Calu3 (cell line): ENCODE data around the gene CSF1R. TPM values are rescaled to one million over a fixed set of nuclear protein-coding genes. Genes with fewer than 3 reads are reported as not detected.

Source experiments
- BruUV-seq: library from RNA; stranded (reverse); fragments of 400-500 nt; replicated peaks from 2 replicates; lab custom pipeline; 2021; lab: Mats Ljungman, UMichigan
- CTCF ChIA-PET: fragments of 300-600 bp; sonication (Branson Sonifier 250); formaldehyde crosslinking; loops from one replicate; lab custom pipeline; 2022; ENCODE audit warnings: antibody characterized with exemption; lab: Charles Lee
- DNase-seq: peaks from one replicate; pipeline ENCODE4 v3.0.0; 2022
- H3K27ac Mint-ChIP-seq: one replicate; pipeline ENCODE4 v1.8.0; 2022; ENCODE audit warnings: mixed read lengths; ENCODE audit not compliant: unreplicated experiment
- H3K27me3 Mint-ChIP-seq: one replicate; pipeline ENCODE4 v1.8.0; 2022; ENCODE audit warnings: mixed read lengths; ENCODE audit not compliant: unreplicated experiment
- H3K36me3 Mint-ChIP-seq: one replicate; pipeline ENCODE4 v1.8.0; 2022; ENCODE audit warnings: mild to moderate bottlenecking, moderate library complexity, mixed read lengths; ENCODE audit not compliant: insufficient read depth, unreplicated experiment
- H3K4me1 Mint-ChIP-seq: one replicate; pipeline ENCODE4 v1.8.0; 2022; ENCODE audit warnings: mild to moderate bottlenecking, low read depth, mixed read lengths; ENCODE audit not compliant: unreplicated experiment
- H3K4me3 Mint-ChIP-seq: one replicate; pipeline ENCODE4 v1.8.0; 2022; ENCODE audit warnings: mild to moderate bottlenecking, low read depth, moderate library complexity, mixed read lengths; ENCODE audit not compliant: unreplicated experiment
- H3K9me3 Mint-ChIP-seq: one replicate; pipeline ENCODE4 v1.8.0; 2022; ENCODE audit warnings: low read depth, mixed read lengths; ENCODE audit not compliant: unreplicated experiment
- CTCF ChIP-seq: fragments of 200-600 bp; IDR thresholded peaks from one replicate; pipeline ENCODE4 v1.8.0; 2022; ENCODE audit warnings: antibody characterized with exemption; ENCODE audit not compliant: unreplicated experiment
- intact Hi-C: fragments of 100-400 bp; cut with micrococcal nuclease; formaldehyde crosslinking; loops from one replicate; pipeline ENCODE4 v1.10.0; 2022; ENCODE audit not compliant: unreplicated experiment
- total RNA-seq: library from RNA; stranded (reverse); gene quantifications from 2 replicates; pipeline ENCODE4 v1.2.3, GENCODE V29; 2022

The CSF1R gene
- total RNA-seq, 1 experiment from 2014 or later, result not detected

DNA sequence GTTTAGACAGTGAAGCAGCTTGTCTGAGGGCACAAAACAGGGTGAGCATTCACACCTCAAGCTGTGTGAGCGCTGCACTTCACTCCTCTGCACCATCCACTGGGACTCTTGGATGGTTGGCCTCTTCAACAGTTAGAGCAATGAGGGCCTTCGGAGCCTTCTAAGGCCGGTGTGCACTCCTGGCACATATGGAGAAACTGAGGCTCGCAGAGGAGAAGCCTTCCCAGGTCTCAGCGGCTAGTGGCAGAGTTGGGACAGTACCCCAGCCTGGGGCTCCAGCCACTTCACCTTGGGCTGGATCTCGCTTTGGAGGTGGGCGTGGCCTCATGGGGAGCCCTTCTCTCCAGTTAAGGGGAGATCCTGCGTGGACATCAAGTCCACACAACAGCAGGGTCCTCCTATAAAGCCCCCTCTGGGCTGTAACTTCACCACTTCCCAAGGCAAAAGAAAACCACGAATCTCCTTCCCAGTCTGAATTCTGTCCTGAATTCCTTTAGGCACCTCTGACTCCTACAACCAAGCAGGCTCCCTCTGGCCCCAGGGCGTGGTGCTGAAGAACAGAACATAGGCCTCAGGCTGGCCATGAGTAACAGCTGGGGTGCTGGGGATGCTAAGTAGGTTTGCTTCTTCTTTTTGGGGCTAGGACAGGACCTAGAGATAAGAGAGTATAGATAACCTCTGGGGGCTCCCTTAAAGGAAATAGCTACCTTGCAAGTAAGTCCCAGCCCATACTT, 30.5 kb upstream of the CSF1R start:
- H3K36me3 Mint-ChIP-seq, result no peaks in the 10 kb centered on the region
- H3K4me1 Mint-ChIP-seq, result peaks cover 12% of the 10 kb centered on the region
- no peak for DNase-seq
- intact Hi-C loops, result no loop called here
- CTCF ChIA-PET, result interaction anchor here (1.5 kb wide), 1 partner anchor 14 kb away, joined by 6 read pairs; no protein-coding TSS in a partner anchor
- no peak for TF ChIP-seq CTCF
- no TSS peak for BruUV-seq
- peaks cover 24% of the 10 kb centered on the region for H3K27me3 Mint-ChIP-seq
- no peak overlapping the region for H3K27ac Mint-ChIP-seq
- H3K9me3 Mint-ChIP-seq, result no peaks in the 10 kb centered on the region
- H3K4me3 Mint-ChIP-seq, result no peak overlapping the region

GRCh38 chr5:150114773-150115408, 28.5 kb upstream of the CSF1R start:
- Mint-ChIP-seq H3K27me3 (peaks cover 12% of the 10 kb centered on the region), H3K4me1 (peaks cover 14% of the 10 kb centered on the region), H3K27ac (no peak overlapping the region), H3K9me3 (no peaks in the 10 kb centered on the region), H3K4me3 (no peak overlapping the region), H3K36me3 (no peaks in the 10 kb centered on the region)
- CTCF ChIA-PET, result no interaction called here
- no TSS peak for BruUV-seq
- DNase-seq, result no peak
- intact Hi-C loops, result no loop called here
- no peak for TF ChIP-seq CTCF

- H3K27ac Mint-ChIP-seq, result no peak overlapping the region
- CTCF ChIA-PET, result no interaction called here
- no peak overlapping the region for H3K4me3 Mint-ChIP-seq
- peaks cover 4% of the 10 kb centered on the region for H3K27me3 Mint-ChIP-seq
- TF ChIP-seq CTCF, result no peak
- no peaks in the 10 kb centered on the region for H3K9me3 Mint-ChIP-seq
- intact Hi-C loops, result no loop called here
- H3K36me3 Mint-ChIP-seq, result no peaks in the 10 kb centered on the region
- no peak for DNase-seq
- no TSS peak for BruUV-seq
- H3K4me1 Mint-ChIP-seq, result peaks cover 18% of the 10 kb centered on the region
Measured at GRCh38 chr5:150114102-150114641, 27.8 kb upstream of the CSF1R start.

DNA sequence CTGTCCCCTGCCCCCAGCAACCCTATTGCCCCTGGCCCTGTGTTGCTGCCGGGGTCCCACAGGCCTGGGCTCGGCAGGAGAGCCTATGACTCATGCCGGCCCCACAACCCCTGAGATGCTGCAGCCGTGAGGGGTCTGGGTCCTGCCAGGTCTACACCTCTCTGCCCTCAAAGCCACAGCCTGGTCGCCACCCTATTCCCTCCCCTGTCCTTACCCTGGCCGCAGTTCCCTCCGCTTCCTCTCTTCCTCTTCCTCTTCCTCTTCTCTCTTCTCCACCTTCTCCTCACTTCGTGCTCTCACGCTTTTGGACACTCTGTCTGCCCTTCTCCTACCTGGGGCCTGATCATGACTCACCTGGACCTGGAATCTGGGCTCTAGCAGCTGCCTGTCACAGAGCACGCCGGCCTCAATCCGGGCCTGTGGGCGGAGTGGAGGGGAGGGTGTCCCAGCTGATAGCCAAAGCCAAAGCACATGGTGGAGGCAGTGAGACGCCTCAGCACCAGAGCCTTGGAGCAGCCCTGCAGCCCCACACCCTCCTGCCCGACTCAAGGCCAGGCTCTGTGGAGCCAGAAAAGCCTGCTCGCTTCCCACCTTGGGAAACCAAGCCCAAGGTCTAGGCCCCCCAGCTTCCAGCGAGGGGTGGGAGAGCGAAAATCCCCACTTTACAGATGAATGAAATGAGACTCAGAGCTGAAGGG, 26.8 kb upstream of the CSF1R start:
- H3K9me3 Mint-ChIP-seq, result no peaks in the 10 kb centered on the region
- no peaks in the 10 kb centered on the region for H3K36me3 Mint-ChIP-seq
- TF ChIP-seq CTCF, result no peak
- no peak overlapping the region for H3K4me3 Mint-ChIP-seq
- CTCF ChIA-PET, result interaction anchor here (0.5 kb wide), 1 partner anchor 326 kb away, joined by 5 read pairs; no protein-coding TSS in a partner anchor
- H3K27me3 Mint-ChIP-seq, result no peaks in the 10 kb centered on the region
- DNase-seq, result no peak
- H3K4me1 Mint-ChIP-seq, result peaks cover 18% of the 10 kb centered on the region
- no TSS peak for BruUV-seq
- intact Hi-C loops, result no loop called here
- H3K27ac Mint-ChIP-seq, result no peak overlapping the region
